Upper lobe of left lung (tissue), 6 donors: Measurements from ENCODE around the gene NLGN1. TPM values are rescaled to one million over a fixed set of nuclear protein-coding genes. Genes with fewer than 3 reads are reported as not detected.

Source experiments
- ATAC-seq, 2 donors: fragments of 200-7000 bp; cut with Tn5 transposase; one replicate each; pipeline ENCODE4 v1.9.1; 2022; ENCODE audit warnings: mild to moderate bottlenecking in 2 of 2, moderate library complexity in 2 of 2; ENCODE audit not compliant: low FRiP score in 2 of 2
- DNase-seq, 2 donors: peaks; one replicate each; pipeline ENCODE4 v3.0.0-alpha.2; 2019 to 2020
- H3K27ac ChIP-seq, 4 donors: fragments of 200-600 bp; sonication (generic); one replicate each; pipeline ENCODE4 v1.5.1; 2016 to 2019
- H3K27me3 ChIP-seq, 4 donors: fragments of 200-600 bp; sonication (generic); one replicate each; pipeline ENCODE4 v1.5.1; 2017 to 2019
- H3K36me3 ChIP-seq, 4 donors: fragments of 200-600 bp; sonication (generic); one replicate each; pipeline ENCODE4 v1.5.1; 2016 to 2019
- H3K4me1 ChIP-seq, 4 donors: fragments of 200-600 bp; sonication (generic); one replicate each; pipeline ENCODE4 v1.5.1; 2018 to 2019
- H3K4me3 ChIP-seq, 4 donors: fragments of 200-600 bp; sonication (generic); one replicate each; pipeline ENCODE4 v1.5.1; 2017 to 2019; ENCODE audit warnings: mild to moderate bottlenecking in 2 of 4, moderate library complexity in 1 of 4
- H3K9me3 ChIP-seq, 4 donors: fragments of 200-600 bp; sonication (generic); one replicate each; pipeline ENCODE4 v1.5.1; 2018 to 2019
- EP300 ChIP-seq, 4 donors: sonication (generic); formaldehyde crosslinking; IDR thresholded peaks; one replicate each; pipeline ENCODE4 v1.5.1; 2017; ENCODE audit warnings: antibody characterized with exemption in 4 of 4, control low read depth in 2 of 4
- POLR2A ChIP-seq, 4 donors: fragments of 450-650 bp; IDR thresholded peaks; one replicate each; pipeline ENCODE4 v1.5.1; 2016 to 2017; ENCODE audit warnings: antibody characterized with exemption in 4 of 4, mild to moderate bottlenecking in 2 of 4
- POLR2AphosphoS5 ChIP-seq, 2 donors: sonication (generic); formaldehyde crosslinking; IDR thresholded peaks; one replicate each; pipeline ENCODE4 v1.5.1; 2017; ENCODE audit warnings: antibody characterized with exemption in 2 of 2
- WGBS, 2 donors: methylation state at CpG; one replicate each; pipeline ENCODE4 v1.1.5; 2017 to 2018; 5-methylcytosine and 5-hydroxymethylcytosine counted together
- total RNA-seq, 6 donors: library from RNA; depleted of rRNA in 4 of 6; stranded (reverse); fragments of >200 nt in 4 of 6; gene quantifications; one replicate each; pipeline versions ENCODE4 v1.1.0 to v1.2.1, GENCODE V29; 2016 to 2021
- TF ChIP-seq, protein P1 (sequence below), 6 experiments: fragments of 450-650 bp in 4 of 6; fragments of 200-600 bp in 2 of 6; sonication (generic) in 2 of 6; IDR thresholded peaks; one replicate each; pipeline ENCODE4 v1.5.1; 2016 to 2019; ENCODE audit warnings: antibody characterized with exemption in 6 of 6
- donor health status: DM: no; HTN: no; CAD: no; lungs with moderate emphysema.
- donor health status: DM: no; HTN: yes; CAD: no; lungs with severe emphysema.

Gene NLGN1
- total RNA-seq, 6 donors from 2014 or later, result under 0.01 to 3.5 (median 1.9) TPM

DNA sequence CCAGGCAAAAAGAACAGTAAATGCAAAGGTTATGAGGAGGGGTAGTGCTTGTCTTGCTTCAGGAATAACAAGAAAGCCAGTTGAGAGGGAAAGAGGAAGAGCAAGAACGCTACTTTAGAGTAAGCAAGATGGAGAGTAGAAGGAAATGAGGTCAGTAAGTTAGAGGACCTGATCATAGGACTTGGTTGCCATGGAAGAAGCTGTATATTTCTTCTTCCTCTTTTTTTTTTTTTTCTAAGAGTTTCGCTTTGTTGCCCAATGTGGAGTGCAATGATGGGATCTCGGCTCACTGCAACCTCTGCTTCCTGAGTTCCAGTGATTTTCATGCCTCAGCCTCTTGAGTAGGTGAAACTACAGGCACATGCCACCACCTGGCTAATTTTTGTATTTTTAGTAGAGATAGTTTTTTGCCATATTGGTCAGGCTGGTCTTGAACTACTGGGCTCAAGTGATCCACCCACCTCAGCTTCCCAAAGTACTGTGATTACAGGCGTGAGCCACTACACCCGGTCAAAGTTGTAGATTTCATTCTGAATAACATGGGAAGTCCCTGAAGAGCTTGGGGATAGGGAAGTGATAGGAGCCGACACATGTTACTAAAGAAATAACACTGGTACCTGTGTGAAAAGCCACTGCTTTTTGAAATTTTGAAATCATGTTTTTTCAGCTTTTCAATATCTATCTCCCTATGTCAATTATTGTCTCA is 933.7 kb downstream of the NLGN1 start:
- Histone ChIP-seq H3K4me3 (no peak overlapping the region), H3K9me3 (no peaks in the 10 kb centered on the region), H3K27ac (peak overlapping the region in 1 of 4 donors; percentile 30), H3K4me1 (no peaks in the 10 kb centered on the region), H3K36me3 (no peaks in the 10 kb centered on the region), H3K27me3 (no peaks in the 10 kb centered on the region)
- ATAC-seq (peak in 1 of 2 donors; percentile 87), DNase-seq (no peak)
- TF ChIP-seq POLR2AphosphoS5 (IDR thresholded peaks at IDR 0.05), result no peak
- TF ChIP-seq, protein P1, sequence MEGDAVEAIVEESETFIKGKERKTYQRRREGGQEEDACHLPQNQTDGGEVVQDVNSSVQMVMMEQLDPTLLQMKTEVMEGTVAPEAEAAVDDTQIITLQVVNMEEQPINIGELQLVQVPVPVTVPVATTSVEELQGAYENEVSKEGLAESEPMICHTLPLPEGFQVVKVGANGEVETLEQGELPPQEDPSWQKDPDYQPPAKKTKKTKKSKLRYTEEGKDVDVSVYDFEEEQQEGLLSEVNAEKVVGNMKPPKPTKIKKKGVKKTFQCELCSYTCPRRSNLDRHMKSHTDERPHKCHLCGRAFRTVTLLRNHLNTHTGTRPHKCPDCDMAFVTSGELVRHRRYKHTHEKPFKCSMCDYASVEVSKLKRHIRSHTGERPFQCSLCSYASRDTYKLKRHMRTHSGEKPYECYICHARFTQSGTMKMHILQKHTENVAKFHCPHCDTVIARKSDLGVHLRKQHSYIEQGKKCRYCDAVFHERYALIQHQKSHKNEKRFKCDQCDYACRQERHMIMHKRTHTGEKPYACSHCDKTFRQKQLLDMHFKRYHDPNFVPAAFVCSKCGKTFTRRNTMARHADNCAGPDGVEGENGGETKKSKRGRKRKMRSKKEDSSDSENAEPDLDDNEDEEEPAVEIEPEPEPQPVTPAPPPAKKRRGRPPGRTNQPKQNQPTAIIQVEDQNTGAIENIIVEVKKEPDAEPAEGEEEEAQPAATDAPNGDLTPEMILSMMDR (IDR thresholded peaks at IDR 0.05), result no peak
- TF ChIP-seq POLR2A (IDR thresholded peaks at IDR 0.05), result no peak
- no peak for TF ChIP-seq EP300 (IDR thresholded peaks at IDR 0.05)
- 57 to 84% methylated on average over 5 to 6 of the region's 6 CpGs for WGBS, 2 donors

DNA sequence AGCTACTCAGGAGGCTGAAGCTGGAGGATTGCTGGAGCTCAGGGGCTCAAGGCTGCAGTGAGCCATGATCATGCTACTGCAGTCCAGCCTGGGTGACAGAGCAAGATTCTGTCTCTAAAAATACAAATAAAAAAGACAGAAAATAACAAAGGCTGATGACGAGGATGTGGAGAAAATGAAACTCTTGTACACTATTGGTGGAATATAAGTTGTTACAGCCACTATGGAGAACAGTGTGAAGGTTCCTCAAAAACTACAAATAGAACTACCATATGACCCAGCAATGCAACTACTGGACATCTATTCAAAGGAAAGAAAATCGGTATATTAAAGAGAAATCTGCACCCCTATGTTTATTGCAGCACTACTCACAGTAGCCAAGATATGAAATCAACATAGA is 934.8 kb downstream of the NLGN1 start:
- no peaks in the 10 kb centered on the region for H3K27me3 ChIP-seq
- 64 to 77% methylated on average over 2 of the region's 2 CpGs for WGBS, 2 donors
- no peak overlapping the region for H3K27ac ChIP-seq
- TF ChIP-seq POLR2AphosphoS5 (IDR thresholded peaks at IDR 0.05), result no peak
- no peak for TF ChIP-seq EP300 (IDR thresholded peaks at IDR 0.05)
- no peak for TF ChIP-seq POLR2A (IDR thresholded peaks at IDR 0.05)
- TF ChIP-seq, protein P1 (IDR thresholded peaks at IDR 0.05), result no peak
- no peaks in the 10 kb centered on the region for H3K36me3 ChIP-seq
- no peaks in the 10 kb centered on the region for H3K9me3 ChIP-seq
- H3K4me1 ChIP-seq, result no peaks in the 10 kb centered on the region
- DNase-seq (no peak), ATAC-seq (no peak)
- no peak overlapping the region for H3K4me3 ChIP-seq

DNA sequence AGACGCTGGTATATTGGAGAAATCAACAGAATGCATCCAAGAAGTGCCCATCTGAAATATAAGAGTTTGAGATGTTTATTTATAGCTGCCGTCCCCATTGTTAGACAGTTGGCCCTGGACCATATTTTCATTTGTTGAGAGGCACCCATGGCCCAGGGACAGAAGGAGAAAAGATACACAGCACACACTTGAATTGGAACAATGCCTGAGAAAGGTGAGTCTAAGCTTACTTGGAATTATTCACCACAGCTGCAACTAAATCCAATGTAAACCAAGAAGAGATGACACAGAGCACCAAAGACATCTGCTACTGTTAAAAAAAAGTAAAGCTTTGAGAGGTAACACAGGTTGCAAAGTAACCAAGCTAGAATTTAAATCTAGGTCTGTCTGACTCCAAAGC is 936.1 kb downstream of the NLGN1 start:
- DNase-seq, result no peak
- Histone ChIP-seq H3K9me3 (no peaks in the 10 kb centered on the region), H3K36me3 (no peaks in the 10 kb centered on the region), H3K27ac (no peak overlapping the region), H3K4me3 (no peak overlapping the region), H3K4me1 (no peaks in the 10 kb centered on the region), H3K27me3 (no peaks in the 10 kb centered on the region)
- ATAC-seq, result no peak
- no peak for TF ChIP-seq POLR2A (IDR thresholded peaks at IDR 0.05)
- TF ChIP-seq, protein P1 (IDR thresholded peaks at IDR 0.05), result no peak
- 61 to 77% methylated on average over 2 of the region's 2 CpGs for WGBS, 2 donors

DNA sequence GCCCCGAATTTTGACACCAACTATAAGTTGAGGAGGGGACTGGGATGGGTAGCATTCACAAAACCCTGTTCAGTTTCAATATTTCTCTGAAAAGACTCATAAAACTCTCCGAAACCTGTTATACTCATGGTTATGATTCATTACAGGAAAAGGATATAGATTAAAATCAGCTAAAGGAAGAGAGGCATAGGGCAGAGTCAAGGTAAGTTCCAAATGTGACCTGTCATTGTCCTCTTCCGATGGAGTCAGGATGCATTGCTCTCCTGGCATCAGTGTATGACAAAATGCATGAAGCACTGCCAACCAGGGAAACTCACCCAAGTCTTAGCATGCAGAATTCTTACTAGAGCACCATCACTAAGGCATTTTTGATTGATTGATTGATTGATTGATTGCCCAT is 936.6 kb downstream of the NLGN1 start:
- TF ChIP-seq EP300 (IDR thresholded peaks at IDR 0.05), result no peak
- TF ChIP-seq POLR2A (IDR thresholded peaks at IDR 0.05), result no peak
- TF ChIP-seq POLR2AphosphoS5 (IDR thresholded peaks at IDR 0.05), result no peak
- TF ChIP-seq, protein P1 (IDR thresholded peaks at IDR 0.05), result no peak
- WGBS, 2 donors, result 75 to 83% methylated on average over 3 of the region's 3 CpGs
- Histone ChIP-seq H3K4me3 (no peak overlapping the region), H3K36me3 (no peaks in the 10 kb centered on the region), H3K27me3 (no peaks in the 10 kb centered on the region), H3K9me3 (no peaks in the 10 kb centered on the region), H3K4me1 (no peaks in the 10 kb centered on the region), H3K27ac (no peak overlapping the region)
- DNase-seq (no peak), ATAC-seq (no peak)

DNA sequence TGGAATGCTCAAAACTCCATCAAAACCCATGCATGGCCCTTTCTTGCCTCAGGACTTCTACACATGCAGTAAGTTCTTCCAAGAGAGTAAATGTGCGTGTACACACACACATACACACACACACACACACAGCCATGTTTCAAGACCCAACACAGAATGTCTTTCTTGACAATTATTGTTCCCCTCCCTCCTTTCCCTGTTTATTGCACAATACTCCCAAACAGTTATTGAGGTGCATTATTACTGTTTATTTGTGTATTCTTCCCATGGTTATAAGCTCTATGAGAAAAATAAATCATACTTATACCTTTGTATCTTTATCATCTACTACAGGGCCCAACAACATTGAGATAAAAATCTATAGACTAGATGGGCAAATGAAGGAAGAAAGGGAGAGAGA is 937.8 kb downstream of the NLGN1 start:
- WGBS, 2 donors, result 88 to 94% methylated on average over 1 of the region's 1 CpG

More for the DNA sequence above, 937.8 kb downstream of the NLGN1 start:
- Histone ChIP-seq H3K4me1 (no peaks in the 10 kb centered on the region), H3K4me3 (no peak overlapping the region), H3K27ac (no peak overlapping the region), H3K36me3 (no peaks in the 10 kb centered on the region), H3K9me3 (no peaks in the 10 kb centered on the region), H3K27me3 (no peaks in the 10 kb centered on the region)
- ATAC-seq (no peak), DNase-seq (no peak)
- TF ChIP-seq, protein P1 (IDR thresholded peaks at IDR 0.05), result no peak
- no peak for TF ChIP-seq EP300 (IDR thresholded peaks at IDR 0.05)
- no peak for TF ChIP-seq POLR2A (IDR thresholded peaks at IDR 0.05)
- no peak for TF ChIP-seq POLR2AphosphoS5 (IDR thresholded peaks at IDR 0.05)
